ENCODE data around the gene POMGNT1.
"Not testable (repeated sequence)": the region's sequence is repeated elsewhere in the genome, so short reads cannot be mapped to it uniquely, and the experiment has no call there.

POMGNT1 gene

GRCh38 chr1:46197964-46198811, at the start of gene POMGNT1:
Gene POMGNT1 (minus strand): TSS chr1:46198434. CDS start chr1:46197821, 613 bp downstream.
- DNase-seq (ENCODE audit: low spot score): peak; percentile 58

- DNase-seq (ENCODE audit: low spot score): peak; percentile 99
Observed at GRCh38 chr1:46247436-46248121, 49.3 kb upstream of the POMGNT1 start, which contains the start of gene RAD54L. Gene RAD54L (plus strand): TSS chr1:46247763. CDS start chr1:46248406, 643 bp downstream.

GRCh38 chr1:46246548-46247435, 48.6 kb upstream of the POMGNT1 start:
- peak; percentile 25 for DNase-seq (ENCODE audit: low spot score)

- not testable (repeated sequence) for DNase-seq (ENCODE audit: low spot score)
Observed at GRCh38 chr1:46246136-46246535, 47.9 kb upstream of the POMGNT1 start.

GRCh38 chr1:46244656-46245371, 46.6 kb upstream of the POMGNT1 start:
- peak; percentile 28 for DNase-seq (ENCODE audit: low spot score)

- DNase-seq (ENCODE audit: low spot score): not testable (repeated sequence)
Observed at GRCh38 chr1:46243831-46244230, 45.6 kb upstream of the POMGNT1 start.

- no peak for DNase-seq (ENCODE audit: low spot score)
Observed at GRCh38 chr1:46242918-46243317, 44.7 kb upstream of the POMGNT1 start.

GRCh38 chr1:46241733-46242132, 43.5 kb upstream of the POMGNT1 start:
- not testable (repeated sequence) for DNase-seq (ENCODE audit: low spot score)

GRCh38 chr1:46238865-46239264, 40.6 kb upstream of the POMGNT1 start:
- DNase-seq (ENCODE audit: low spot score): not testable (repeated sequence)

GRCh38 chr1:46236882-46237281, 38.6 kb upstream of the POMGNT1 start:
- no peak for DNase-seq (ENCODE audit: low spot score)

GRCh38 chr1:46231231-46231630, 33.0 kb upstream of the POMGNT1 start:
- DNase-seq (ENCODE audit: low spot score): not testable (repeated sequence)

GRCh38 chr1:46224966-46225365, 26.7 kb upstream of the POMGNT1 start:
- DNase-seq (ENCODE audit: low spot score): no peak

- DNase-seq (ENCODE audit: low spot score): peak; percentile 92
Observed at GRCh38 chr1:46223472-46223943, 25.3 kb upstream of the POMGNT1 start.

- DNase-seq (ENCODE audit: low spot score): not testable (repeated sequence)
Observed at GRCh38 chr1:46223055-46223454, 24.8 kb upstream of the POMGNT1 start.

GRCh38 chr1:46221749-46222148, 23.5 kb upstream of the POMGNT1 start:
- DNase-seq (ENCODE audit: low spot score): peak; percentile 20

GRCh38 chr1:46220808-46221207, 22.6 kb upstream of the POMGNT1 start:
- no peak for DNase-seq (ENCODE audit: low spot score)

- no peak for DNase-seq (ENCODE audit: low spot score)
Observed at GRCh38 chr1:46219551-46220520, 21.6 kb upstream of the POMGNT1 start.

- no peak for DNase-seq (ENCODE audit: low spot score)
Observed at GRCh38 chr1:46218443-46218842, 20.2 kb upstream of the POMGNT1 start.

GRCh38 chr1:46215504-46215903, 17.3 kb upstream of the POMGNT1 start:
- DNase-seq (ENCODE audit: low spot score): no peak

- DNase-seq (ENCODE audit: low spot score): no peak
Observed at GRCh38 chr1:46211051-46211450, 12.8 kb upstream of the POMGNT1 start.
